ENCODE data around the gene LCK. TPM values are rescaled to one million over a fixed set of nuclear protein-coding genes. Genes with fewer than 3 reads are reported as not detected.
"Not testable (repeated sequence)": the region's sequence is repeated elsewhere in the genome, so short reads cannot be mapped to it uniquely, and the experiment has no call there.

Gene LCK
- total and polyA plus RNA-seq, 7 donors = 0.10 to 0.89 (median 0.77) TPM

- TF ChIP-seq, protein P1, sequence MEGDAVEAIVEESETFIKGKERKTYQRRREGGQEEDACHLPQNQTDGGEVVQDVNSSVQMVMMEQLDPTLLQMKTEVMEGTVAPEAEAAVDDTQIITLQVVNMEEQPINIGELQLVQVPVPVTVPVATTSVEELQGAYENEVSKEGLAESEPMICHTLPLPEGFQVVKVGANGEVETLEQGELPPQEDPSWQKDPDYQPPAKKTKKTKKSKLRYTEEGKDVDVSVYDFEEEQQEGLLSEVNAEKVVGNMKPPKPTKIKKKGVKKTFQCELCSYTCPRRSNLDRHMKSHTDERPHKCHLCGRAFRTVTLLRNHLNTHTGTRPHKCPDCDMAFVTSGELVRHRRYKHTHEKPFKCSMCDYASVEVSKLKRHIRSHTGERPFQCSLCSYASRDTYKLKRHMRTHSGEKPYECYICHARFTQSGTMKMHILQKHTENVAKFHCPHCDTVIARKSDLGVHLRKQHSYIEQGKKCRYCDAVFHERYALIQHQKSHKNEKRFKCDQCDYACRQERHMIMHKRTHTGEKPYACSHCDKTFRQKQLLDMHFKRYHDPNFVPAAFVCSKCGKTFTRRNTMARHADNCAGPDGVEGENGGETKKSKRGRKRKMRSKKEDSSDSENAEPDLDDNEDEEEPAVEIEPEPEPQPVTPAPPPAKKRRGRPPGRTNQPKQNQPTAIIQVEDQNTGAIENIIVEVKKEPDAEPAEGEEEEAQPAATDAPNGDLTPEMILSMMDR (IDR thresholded peaks at IDR 0.05) = no peak
- intact Hi-C loops (cut with DNase I) = no loop called here
- Histone ChIP-seq H3K27me3 (ENCODE audit: insufficient read depth in 3 of 3, low read length in 2 of 3) (no peaks in the 10 kb centered on the region), H3K27ac (no peak overlapping the region), H3K9me3 (no peaks in the 10 kb centered on the region), H3K4me3 (no peak overlapping the region), H3K36me3 (ENCODE audit: insufficient read depth in 1 of 2, low read depth in 1 of 2) (no peaks in the 10 kb centered on the region), H3K4me1 (no peaks in the 10 kb centered on the region)
- ATAC-seq (no peak), DNase-seq (no peak)
- WGBS, 3 donors = 92 to 100% (median 97%) methylated on average over 7 of the region's 7 CpGs
These were observed 38.2 kb downstream of the LCK start for GRCh38 chr1:32289256-32289655.

DNA sequence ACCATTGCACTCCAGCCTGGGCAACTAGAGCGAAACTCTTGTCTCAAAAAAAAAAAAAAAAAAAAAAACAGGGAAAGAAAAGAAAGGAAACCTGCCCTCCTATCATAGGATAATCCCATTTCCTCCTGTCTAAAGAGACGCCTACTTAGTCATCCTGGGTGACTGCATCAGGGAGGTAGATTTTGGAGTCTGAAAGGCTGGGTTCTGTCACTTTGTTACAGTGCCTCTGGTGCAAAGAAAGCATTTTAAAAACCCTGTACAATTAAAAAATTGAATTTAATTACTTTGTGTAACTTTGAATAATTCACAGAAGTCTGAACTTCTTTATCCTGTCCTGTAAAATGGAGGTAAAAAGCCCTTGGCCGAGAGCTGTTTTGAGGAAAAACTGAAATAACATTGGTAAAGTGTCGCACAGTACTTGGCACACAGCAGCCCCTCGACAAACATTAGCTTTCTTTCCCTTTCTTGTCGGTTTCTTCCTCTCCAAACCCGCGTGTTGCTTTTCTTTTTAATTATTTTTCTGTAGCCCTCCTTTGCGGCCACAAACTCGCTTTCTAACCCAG, 40.2 kb downstream of the LCK start:
- ATAC-seq (no peak), DNase-seq (no peak)
- intact Hi-C loops (cut with DNase I) = no loop called here
- Histone ChIP-seq H3K36me3 (ENCODE audit: insufficient read depth in 1 of 2, low read depth in 1 of 2) (no peaks in the 10 kb centered on the region), H3K4me1 (no peaks in the 10 kb centered on the region), H3K9me3 (no peaks in the 10 kb centered on the region), H3K27me3 (ENCODE audit: insufficient read depth in 3 of 3, low read length in 2 of 3) (no peaks in the 10 kb centered on the region), H3K27ac (peak overlapping the region; percentile 78), H3K4me3 (peak overlapping the region; percentile 78)
- WGBS, 3 donors = 70 to 74% (median 72%) methylated on average over 10 of the region's 10 CpGs
- TF ChIP-seq, protein P1 (IDR thresholded peaks at IDR 0.05) = no peak

GRCh38 chr1:32291708-32292538, 40.9 kb downstream of the LCK start, which contains the start of gene HDAC1:
Gene HDAC1 (plus strand): TSS chr1:32292083. CDS start chr1:32292170, 87 bp downstream.
- peak; percentile 95 to 98 for DNase-seq
- Histone ChIP-seq H3K4me1 (no peaks in the 10 kb centered on the region), H3K4me3 (peak within 1 kb of the TSS; percentile 78), H3K9me3 (no peaks in the 10 kb centered on the region), H3K27ac (peak within 1 kb of the TSS; percentile 78), H3K36me3 (ENCODE audit: insufficient read depth in 1 of 2, low read depth in 1 of 2) (no peaks in the 10 kb centered on the region), H3K27me3 (ENCODE audit: insufficient read depth in 3 of 3, low read length in 2 of 3) (no peaks in the 10 kb centered on the region)
- 0 to 1% (median 1%) methylated on average over 60 to 67 of the region's 67 CpGs for WGBS, 3 donors
- intact Hi-C loops (cut with DNase I) = no loop called here
- TF ChIP-seq, protein P1 (IDR thresholded peaks at IDR 0.05) = no peak
- peak; percentile 98 to 100 (median 99) for ATAC-seq

- H3K27ac ChIP-seq; H3K27me3 ChIP-seq (ENCODE audit: insufficient read depth in 3 of 3, low read length in 2 of 3); H3K4me1 ChIP-seq; H3K4me3 ChIP-seq; H3K9me3 ChIP-seq; ATAC-seq; DNase-seq: not testable (repeated sequence)
- WGBS, 3 donors = 95 to 96% (median 96%) methylated on average over 16 of the region's 16 CpGs
- intact Hi-C loops (cut with DNase I) = loop anchor here in 1 of 2 donors (5.0 kb wide), 1 partner anchor 46 kb away; the partner anchor contains the start of gene LCK
- peaks cover 4 to 15% of the 10 kb centered on the region in 2 donors for H3K36me3 ChIP-seq (ENCODE audit: insufficient read depth in 1 of 2, low read depth in 1 of 2)
These were observed 47.1 kb downstream of the LCK start for GRCh38 chr1:32298211-32298610.

GRCh38 chr1:32299327-32299726, 48.3 kb downstream of the LCK start:
- TF ChIP-seq, protein P1 (IDR thresholded peaks at IDR 0.05) = no peak
- intact Hi-C loops (cut with DNase I) = loop anchor here in 1 of 2 donors (5.0 kb wide), 1 partner anchor 47 kb away; the partner anchor contains the start of gene LCK
- no peak for ATAC-seq
- Histone ChIP-seq H3K9me3 (no peaks in the 10 kb centered on the region), H3K27me3 (ENCODE audit: insufficient read depth in 3 of 3, low read length in 2 of 3) (no peaks in the 10 kb centered on the region), H3K4me1 (no peaks in the 10 kb centered on the region), H3K36me3 (ENCODE audit: insufficient read depth in 1 of 2, low read depth in 1 of 2) (peaks cover 7 to 26% of the 10 kb centered on the region in 2 donors), H3K4me3 (no peak overlapping the region), H3K27ac (no peak overlapping the region)
- DNase-seq = no peak
